ENCODE results near the gene DIP2C.

The DIP2C gene

DNA sequence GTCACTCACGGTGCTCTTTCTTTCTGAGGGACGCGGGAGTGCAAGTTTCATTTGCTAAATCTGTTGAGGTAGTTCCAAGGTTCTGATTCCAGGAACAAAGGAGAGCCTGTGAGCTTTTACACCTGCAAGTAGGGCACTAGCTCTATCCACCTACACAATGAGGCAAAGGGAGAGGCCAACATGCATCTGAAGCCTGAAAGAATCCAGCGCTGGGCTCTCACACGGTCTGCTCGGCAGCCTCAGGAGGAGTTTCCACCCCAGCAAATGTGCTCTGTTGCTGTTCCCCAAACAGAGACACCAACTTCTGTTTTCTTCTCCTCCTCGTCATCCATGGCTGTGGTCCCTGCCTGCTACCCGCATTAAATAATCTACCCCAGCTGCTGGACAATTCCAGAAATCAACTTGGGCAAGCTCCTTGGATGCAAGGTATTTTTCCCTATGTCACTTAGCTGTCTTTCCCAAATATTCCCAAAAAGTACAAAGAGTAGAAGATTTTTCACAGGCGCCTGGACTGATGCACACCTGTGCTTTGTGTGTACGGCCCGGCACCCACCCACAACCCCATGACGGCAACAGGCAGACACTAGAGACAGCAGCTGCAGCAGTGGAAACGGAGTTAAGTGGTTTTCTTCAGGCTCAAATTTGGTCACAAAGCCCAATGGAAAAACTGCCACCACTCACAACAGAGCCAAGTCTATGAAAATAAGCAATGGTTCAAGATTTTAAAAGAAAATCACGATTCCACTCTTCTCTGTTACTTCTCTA is 377.4 kb downstream of the DIP2C start:
- TF ChIP-seq NFRKB (IDR thresholded peaks at IDR 0.05) (no peak), FOXM1 (IDR thresholded peaks at IDR 0.05; ENCODE audit: borderline replicate concordance) (no peak), TARDBP (IDR thresholded peaks at IDR 0.05) (no peak), SP1 (IDR thresholded peaks at IDR 0.05) (no peak), LEF1 (IDR thresholded peaks at IDR 0.05; ENCODE audit: borderline replicate concordance) (no peak), CTBP1 (IDR thresholded peaks at IDR 0.05; ENCODE audit: borderline replicate concordance) (no peak), FOXK2 (IDR thresholded peaks at IDR 0.05) (no peak), SUZ12 (IDR thresholded peaks at IDR 0.05) (no peak), ELF4 (IDR thresholded peaks at IDR 0.05) (no peak), BHLHE40 (IDR thresholded peaks at IDR 0.05; ENCODE audit: borderline replicate concordance) (no peak), L3MBTL2 (conservative IDR thresholded peaks at IDR 0.05) (no peak), ZNF384 (IDR thresholded peaks at IDR 0.05) (no peak), ARNT (IDR thresholded peaks at IDR 0.05) (no peak), HDGF (IDR thresholded peaks at IDR 0.05; ENCODE audit: borderline replicate concordance) (no peak), FOXA1 (IDR thresholded peaks at IDR 0.05) (no peak)
- TF ChIP-seq, protein P1, sequence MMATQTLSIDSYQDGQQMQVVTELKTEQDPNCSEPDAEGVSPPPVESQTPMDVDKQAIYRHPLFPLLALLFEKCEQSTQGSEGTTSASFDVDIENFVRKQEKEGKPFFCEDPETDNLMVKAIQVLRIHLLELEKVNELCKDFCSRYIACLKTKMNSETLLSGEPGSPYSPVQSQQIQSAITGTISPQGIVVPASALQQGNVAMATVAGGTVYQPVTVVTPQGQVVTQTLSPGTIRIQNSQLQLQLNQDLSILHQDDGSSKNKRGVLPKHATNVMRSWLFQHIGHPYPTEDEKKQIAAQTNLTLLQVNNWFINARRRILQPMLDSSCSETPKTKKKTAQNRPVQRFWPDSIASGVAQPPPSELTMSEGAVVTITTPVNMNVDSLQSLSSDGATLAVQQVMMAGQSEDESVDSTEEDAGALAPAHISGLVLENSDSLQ (IDR thresholded peaks at IDR 0.05), result no peak
- no peak for DNase-seq (ENCODE audit: extremely low spot score)
- ChIA-PET POLR2A (no interaction called here), CTCF (no interaction called here)

DNA sequence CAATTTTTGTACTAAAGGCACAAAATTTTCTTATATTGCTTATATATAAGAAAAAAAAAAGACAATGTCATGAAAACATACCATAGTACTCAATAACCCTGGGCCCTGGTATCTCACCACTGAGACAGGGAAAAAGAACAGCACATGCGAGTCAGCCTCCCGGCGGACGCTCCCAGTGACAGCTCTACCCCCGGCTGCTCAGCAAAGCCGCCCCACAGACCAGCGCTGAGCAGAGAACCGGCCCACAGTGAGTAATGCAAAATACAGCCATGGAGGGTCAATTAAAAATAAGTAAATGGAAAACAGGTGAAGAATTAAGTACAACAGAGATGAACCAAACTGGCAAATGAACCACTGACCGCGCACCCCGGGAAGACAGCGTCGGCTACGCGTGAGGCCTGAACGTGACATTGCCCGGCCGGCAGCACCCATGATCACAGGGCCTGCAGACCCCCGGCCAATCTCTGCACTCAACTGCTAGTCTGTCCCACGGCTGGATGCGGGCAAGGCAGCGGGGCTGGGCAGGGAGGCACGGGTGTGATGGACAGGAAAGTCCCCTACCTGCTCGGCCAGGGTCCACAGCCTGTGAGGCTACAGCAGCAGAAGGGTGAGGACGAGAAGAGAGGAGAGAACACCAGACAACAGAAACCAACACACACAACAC is 378.4 kb downstream of the DIP2C start:
- no peak for DNase-seq (ENCODE audit: extremely low spot score)
- CTCF ChIA-PET, result no interaction called here
- POLR2A ChIA-PET, result no interaction called here
- TF ChIP-seq HDGF (IDR thresholded peaks at IDR 0.05; ENCODE audit: borderline replicate concordance) (no peak), SUZ12 (IDR thresholded peaks at IDR 0.05) (no peak), SP1 (IDR thresholded peaks at IDR 0.05) (no peak), ELF4 (IDR thresholded peaks at IDR 0.05) (no peak), FOXA1 (IDR thresholded peaks at IDR 0.05) (no peak), TARDBP (IDR thresholded peaks at IDR 0.05) (no peak), LEF1 (IDR thresholded peaks at IDR 0.05; ENCODE audit: borderline replicate concordance) (no peak), BHLHE40 (IDR thresholded peaks at IDR 0.05; ENCODE audit: borderline replicate concordance) (no peak)
- TF ChIP-seq, protein P1 (IDR thresholded peaks at IDR 0.05), result no peak

DNA sequence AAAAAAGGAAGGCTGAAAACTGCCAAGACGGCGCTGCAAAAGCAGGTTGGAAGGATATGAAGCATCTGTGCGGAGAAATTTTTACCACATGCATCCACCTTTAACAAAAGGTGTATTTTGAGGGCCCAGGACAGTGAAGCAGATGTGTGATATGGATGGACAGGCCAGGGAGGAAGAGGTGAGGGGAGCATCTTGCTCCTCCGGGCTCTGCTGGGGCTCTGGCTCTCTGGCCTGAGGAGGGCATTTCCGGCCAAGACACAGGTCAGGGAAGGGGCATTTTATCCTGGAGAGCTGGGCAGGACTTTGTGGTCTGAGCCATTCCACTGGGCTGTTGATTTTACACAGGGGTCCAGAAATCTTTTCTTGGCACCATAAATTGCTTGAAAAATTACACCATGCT is 379.1 kb downstream of the DIP2C start:
- TF ChIP-seq SP1 (IDR thresholded peaks at IDR 0.05) (no peak), FOXM1 (IDR thresholded peaks at IDR 0.05; ENCODE audit: borderline replicate concordance) (no peak), ZNF384 (IDR thresholded peaks at IDR 0.05) (no peak), L3MBTL2 (conservative IDR thresholded peaks at IDR 0.05) (no peak), ARNT (IDR thresholded peaks at IDR 0.05) (no peak), FOXK2 (IDR thresholded peaks at IDR 0.05) (no peak), NFRKB (IDR thresholded peaks at IDR 0.05) (no peak), FOXA1 (IDR thresholded peaks at IDR 0.05) (no peak), TARDBP (IDR thresholded peaks at IDR 0.05) (no peak), ELF4 (IDR thresholded peaks at IDR 0.05) (no peak), SUZ12 (IDR thresholded peaks at IDR 0.05) (no peak), LEF1 (IDR thresholded peaks at IDR 0.05; ENCODE audit: borderline replicate concordance) (no peak), BHLHE40 (IDR thresholded peaks at IDR 0.05; ENCODE audit: borderline replicate concordance) (no peak), CTBP1 (IDR thresholded peaks at IDR 0.05; ENCODE audit: borderline replicate concordance) (no peak), HDGF (IDR thresholded peaks at IDR 0.05; ENCODE audit: borderline replicate concordance) (no peak)
- TF ChIP-seq, protein P1 (IDR thresholded peaks at IDR 0.05), result no peak
- DNase-seq (ENCODE audit: extremely low spot score), result no peak
- ChIA-PET CTCF (no interaction called here), POLR2A (no interaction called here)

DNA sequence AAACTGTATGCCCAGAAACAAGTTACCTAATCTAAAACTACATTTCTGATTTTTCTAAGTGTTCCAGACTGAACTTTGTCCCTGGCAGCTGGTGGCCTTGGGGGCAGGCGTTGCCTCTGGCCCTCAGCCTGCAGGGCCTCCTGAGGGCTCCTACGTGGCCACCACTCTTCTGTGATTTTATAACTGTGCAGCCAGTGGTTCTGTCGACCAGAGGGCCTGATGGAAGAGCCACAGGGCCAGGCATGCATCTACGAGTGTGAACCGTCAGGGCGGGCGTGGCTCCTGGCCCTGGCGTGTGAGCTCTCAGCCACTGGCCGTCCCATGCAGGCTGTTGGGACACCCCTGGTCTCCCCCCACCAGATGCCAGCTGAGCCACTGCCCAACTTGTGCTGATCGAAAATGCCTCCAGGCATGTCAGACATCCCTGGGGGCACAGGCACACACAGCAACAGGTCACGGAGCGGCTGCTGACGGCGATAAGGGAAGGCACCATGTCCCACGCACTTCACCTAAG is 380.8 kb downstream of the DIP2C start:
- CTCF ChIA-PET, result interaction anchor here (0.6 kb wide), 1 partner anchor 29 kb away, joined by 3 read pairs; no protein-coding TSS in a partner anchor
- no peak for DNase-seq (ENCODE audit: extremely low spot score)
- no peak for TF ChIP-seq HDGF (IDR thresholded peaks at IDR 0.05; ENCODE audit: borderline replicate concordance)
- TF ChIP-seq SUZ12 (IDR thresholded peaks at IDR 0.05), result no peak
- no peak for TF ChIP-seq SP1 (IDR thresholded peaks at IDR 0.05)
- no peak for TF ChIP-seq CTBP1 (IDR thresholded peaks at IDR 0.05; ENCODE audit: borderline replicate concordance)
- no peak for TF ChIP-seq FOXA1 (IDR thresholded peaks at IDR 0.05)
- no peak for TF ChIP-seq ARNT (IDR thresholded peaks at IDR 0.05)
- no peak for TF ChIP-seq ELF4 (IDR thresholded peaks at IDR 0.05)
- no peak for TF ChIP-seq FOXK2 (IDR thresholded peaks at IDR 0.05)
- no peak for TF ChIP-seq L3MBTL2 (conservative IDR thresholded peaks at IDR 0.05)
- no peak for TF ChIP-seq TARDBP (IDR thresholded peaks at IDR 0.05)
- TF ChIP-seq, protein P1 (IDR thresholded peaks at IDR 0.05), result no peak
- no peak for TF ChIP-seq ZNF384 (IDR thresholded peaks at IDR 0.05)
- POLR2A ChIA-PET, result no interaction called here

GRCh38 chr10:308101-308500 is 381.4 kb downstream of the DIP2C start:
- no peak for DNase-seq (ENCODE audit: extremely low spot score)
- ChIA-PET CTCF (interaction anchor here (0.6 kb wide), 1 partner anchor 29 kb away, joined by 3 read pairs; no protein-coding TSS in a partner anchor), POLR2A (no interaction called here)

More at GRCh38 chr10:308101-308500, 381.4 kb downstream of the DIP2C start:
- TF ChIP-seq ELF4 (IDR thresholded peaks at IDR 0.05) (no peak), ARNT (IDR thresholded peaks at IDR 0.05) (no peak), CTBP1 (IDR thresholded peaks at IDR 0.05; ENCODE audit: borderline replicate concordance) (no peak), ZNF384 (IDR thresholded peaks at IDR 0.05) (no peak), SP1 (IDR thresholded peaks at IDR 0.05) (no peak), L3MBTL2 (conservative IDR thresholded peaks at IDR 0.05) (no peak), FOXA1 (IDR thresholded peaks at IDR 0.05) (no peak), TARDBP (IDR thresholded peaks at IDR 0.05) (no peak), NFRKB (IDR thresholded peaks at IDR 0.05) (no peak), LEF1 (IDR thresholded peaks at IDR 0.05; ENCODE audit: borderline replicate concordance) (no peak), FOXK2 (IDR thresholded peaks at IDR 0.05) (no peak), HDGF (IDR thresholded peaks at IDR 0.05; ENCODE audit: borderline replicate concordance) (no peak), SUZ12 (IDR thresholded peaks at IDR 0.05) (no peak), BHLHE40 (IDR thresholded peaks at IDR 0.05; ENCODE audit: borderline replicate concordance) (no peak), FOXM1 (IDR thresholded peaks at IDR 0.05; ENCODE audit: borderline replicate concordance) (no peak)
- TF ChIP-seq, protein P1 (IDR thresholded peaks at IDR 0.05), result no peak

All from HEK293T (cell line).